DMS53 treated with DMSO at 0.1 percent for 48 hours (cell line): Measurements from ENCODE around the gene DIP2A.
"Not testable (repeated sequence)": the region's sequence is repeated elsewhere in the genome, so short reads cannot be mapped to it uniquely, and the experiment has no call there.

Experiments
- DNase-seq: peaks from one replicate; lab custom pipeline; 2025; ENCODE audit not compliant: unreplicated experiment; lab: John Stamatoyannopoulos, UW

Gene DIP2A

DNA sequence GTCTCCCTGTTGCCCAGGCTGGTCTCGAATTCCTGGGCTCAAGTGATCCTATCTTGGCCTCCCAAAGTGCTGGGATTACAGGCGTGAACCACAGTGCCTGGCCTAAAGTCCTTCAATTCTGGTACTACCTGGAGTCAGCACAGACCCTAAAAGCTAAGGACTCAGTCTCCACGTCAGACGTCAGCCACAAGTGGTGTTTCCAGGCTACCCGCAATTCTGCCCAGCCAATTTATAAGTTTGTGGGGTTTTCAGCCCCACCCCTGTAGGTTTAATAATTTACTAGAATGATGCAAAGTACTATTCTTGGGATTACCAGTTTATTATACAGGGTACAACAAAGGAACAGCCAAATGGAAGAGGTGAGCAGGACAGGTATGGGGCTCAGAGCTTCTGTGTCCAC is 10.6 kb upstream of the DIP2A start:
- no peak for DNase-seq

DNA sequence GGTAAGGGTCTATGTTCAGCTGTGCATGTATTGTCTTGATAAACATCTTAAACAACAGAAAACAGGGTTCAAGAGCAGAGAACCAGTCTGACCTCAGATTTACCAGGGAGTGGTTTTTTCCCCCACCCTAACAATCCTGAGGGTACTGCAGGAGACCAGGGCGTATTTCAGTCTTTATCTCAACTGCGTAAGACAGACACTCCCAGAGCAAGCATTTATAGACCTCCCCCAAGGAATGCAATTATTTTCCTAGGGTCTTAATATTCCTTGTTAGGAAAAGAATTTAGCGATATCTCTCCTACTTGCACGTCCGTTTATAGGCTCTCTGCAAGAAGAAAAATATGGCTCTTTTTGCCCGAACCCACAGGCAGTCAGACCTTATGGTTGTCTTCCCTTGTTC is 9.8 kb upstream of the DIP2A start:
- not testable (repeated sequence) for DNase-seq

DNA sequence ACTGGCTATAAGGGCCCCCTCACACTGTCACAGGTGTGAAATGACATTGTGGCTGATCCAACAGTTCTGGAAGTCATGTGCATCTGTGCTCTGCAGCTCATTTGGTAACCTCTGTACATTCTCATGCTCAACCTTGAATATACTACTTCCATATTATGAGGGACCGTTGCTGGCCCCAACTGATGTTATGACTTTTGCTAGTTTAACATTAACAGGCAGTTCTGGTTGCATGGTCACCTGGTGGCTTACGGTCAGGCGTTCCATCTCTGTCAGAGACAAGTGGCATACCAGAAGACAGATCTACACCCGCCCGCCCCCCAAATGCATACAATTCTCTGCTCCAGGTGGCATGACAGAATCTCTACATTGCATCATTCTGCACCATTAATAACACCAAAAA is 6.0 kb upstream of the DIP2A start:
- no peak for DNase-seq

DNA sequence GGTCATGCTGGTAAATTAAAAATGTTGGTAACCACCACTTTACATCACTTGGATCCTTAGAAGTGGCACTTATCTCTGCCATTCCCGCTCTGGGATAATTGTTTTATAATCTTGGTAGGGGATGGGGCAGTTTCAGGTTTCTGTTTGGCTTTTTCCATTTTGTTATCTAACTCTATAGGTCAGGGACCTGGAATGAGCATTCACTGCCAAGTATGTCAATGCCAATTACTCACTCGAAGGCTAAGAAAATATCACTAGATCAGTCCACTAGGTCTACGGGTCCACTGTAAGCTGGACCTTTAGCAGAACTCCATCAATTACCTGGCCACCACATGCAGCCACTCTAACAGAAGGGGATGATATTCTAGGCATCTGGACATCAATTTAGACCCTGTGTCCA is 4.5 kb upstream of the DIP2A start:
- no peak for DNase-seq

DNA sequence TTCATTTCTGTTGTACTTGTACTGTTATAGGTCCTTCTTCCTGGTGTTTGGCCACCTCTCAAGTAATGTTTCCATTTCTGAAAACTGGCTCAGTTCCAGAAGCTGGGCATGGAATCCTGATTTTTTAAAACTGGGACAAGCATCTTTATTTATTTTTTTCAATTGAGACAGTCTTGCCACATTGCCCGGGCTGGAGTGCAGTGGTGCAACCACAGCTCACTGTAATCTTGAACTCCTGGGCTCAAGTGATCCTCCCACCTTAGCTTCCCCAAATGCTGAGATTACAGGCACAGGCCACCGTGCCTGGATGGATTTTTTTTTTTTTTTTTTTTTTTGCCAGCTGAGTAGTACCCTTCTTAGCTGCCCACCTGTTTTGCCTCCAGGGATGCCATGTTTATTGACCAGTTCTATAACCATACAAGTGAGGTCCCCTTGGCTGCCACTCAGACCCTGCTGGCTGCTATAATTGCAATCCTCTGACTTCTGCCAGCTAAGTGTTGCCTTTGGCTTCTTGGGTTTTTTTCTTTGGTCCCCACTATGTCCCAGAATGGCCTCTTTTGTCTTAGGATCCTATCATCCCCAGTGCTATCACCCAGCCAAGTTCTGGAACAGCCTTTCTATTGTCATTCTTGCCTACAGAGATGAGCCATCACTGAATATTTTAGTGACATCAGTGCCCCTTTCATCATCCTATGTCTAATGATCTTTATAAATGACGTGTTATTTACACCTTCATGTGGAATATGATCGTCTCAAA is 3.9 kb upstream of the DIP2A start:
- no peak for DNase-seq

DNA sequence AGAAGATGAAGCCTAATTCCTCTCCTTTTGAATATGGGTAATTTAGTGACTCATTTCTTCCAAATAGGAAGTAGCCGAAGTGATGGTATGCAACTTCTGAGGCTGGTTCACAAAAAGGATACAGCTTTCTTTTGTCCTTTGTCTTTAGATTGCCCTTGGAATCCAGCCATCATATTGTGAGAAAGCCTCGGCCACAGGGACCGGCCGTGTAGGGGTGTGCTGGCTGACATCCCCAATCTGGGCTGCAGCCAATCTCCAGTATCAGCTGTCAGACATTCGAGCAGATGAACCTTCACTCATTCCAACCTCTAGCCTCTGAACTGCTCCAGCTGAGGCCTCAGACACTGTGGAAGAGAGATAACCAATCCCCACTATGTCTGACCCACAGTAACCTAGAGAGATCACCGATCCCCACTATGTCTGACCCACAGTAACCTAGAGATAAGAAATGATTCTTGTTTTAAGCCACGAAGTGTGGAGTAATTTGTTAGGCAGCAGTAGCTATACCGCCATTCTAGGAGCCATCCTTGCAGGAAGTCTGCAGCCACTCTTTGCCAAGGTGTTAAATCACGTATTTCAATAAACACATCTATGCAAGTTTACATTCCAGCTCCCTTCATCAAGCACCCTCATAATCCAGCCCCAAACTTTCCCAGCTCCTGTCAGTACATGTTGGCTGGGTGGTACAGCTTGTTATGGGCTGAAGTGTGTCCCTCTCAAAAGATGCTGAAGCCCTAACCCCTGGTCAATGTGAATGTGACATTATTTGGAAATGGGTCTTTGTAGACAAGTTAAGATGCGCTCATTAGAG is 2.9 kb upstream of the DIP2A start:
- no peak for DNase-seq

DNA sequence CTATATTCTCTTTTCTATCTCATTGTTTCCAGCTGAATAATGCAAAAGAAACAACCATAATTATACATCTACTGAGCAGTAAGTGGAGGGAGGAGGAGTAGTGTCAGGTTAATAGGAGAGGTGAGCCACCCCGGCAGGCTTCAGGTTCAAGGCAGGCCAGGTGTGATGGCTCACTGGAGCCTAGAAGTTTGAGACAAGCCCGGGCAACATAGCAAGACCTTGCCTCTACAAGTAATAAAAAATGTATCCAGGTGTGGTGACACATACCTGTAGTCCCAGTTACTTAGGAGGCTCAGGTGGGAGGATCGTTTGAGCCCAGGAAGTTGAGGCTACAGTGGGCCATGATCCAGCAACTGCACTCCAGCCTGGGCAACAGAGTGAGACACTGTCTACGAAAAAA is 1.9 kb upstream of the DIP2A start:
- no peak for DNase-seq

DNA sequence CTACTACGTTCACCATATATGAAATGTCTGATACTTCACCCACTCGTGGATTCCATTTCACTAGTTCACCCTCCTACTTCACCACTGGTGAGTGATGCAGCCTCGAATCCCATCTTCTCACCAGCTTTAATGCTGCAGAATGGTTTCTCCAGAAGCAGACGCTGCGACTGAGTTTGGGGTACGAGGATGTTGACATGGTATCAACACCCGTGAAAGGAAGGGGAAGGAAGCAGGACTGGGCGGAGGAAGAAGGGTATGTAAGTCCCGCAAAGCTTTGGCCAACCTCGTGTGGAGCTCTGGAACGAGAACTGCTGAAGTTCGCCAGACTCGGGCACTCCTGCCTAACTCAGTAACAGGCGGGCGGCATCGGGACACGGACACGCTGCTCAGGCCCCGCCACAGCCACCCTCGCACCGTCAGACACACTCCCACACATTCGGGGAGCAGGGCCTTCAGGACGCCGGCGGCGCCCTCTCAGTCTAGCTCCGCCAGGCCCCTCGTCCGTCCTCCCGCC is 833 bp upstream of the DIP2A start:
- DNase-seq: no peak

DNA sequence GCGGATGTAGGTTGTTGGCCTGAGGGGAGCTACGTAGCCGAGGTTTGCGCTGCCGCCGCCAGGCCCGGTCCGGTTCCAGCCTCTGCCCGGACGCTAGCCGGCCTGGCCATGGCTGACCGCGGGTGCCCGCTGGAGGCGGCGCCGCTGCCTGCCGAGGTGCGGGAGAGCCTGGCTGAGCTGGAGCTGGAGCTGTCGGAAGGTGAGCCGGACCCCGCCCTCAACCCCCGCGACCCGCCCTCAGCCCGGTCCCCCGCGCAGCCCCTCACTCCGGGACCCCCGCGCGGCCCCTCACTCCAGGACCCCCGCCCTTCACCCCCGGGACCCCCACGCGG is 299 bp downstream of the DIP2A start:
- no peak for DNase-seq

DNA sequence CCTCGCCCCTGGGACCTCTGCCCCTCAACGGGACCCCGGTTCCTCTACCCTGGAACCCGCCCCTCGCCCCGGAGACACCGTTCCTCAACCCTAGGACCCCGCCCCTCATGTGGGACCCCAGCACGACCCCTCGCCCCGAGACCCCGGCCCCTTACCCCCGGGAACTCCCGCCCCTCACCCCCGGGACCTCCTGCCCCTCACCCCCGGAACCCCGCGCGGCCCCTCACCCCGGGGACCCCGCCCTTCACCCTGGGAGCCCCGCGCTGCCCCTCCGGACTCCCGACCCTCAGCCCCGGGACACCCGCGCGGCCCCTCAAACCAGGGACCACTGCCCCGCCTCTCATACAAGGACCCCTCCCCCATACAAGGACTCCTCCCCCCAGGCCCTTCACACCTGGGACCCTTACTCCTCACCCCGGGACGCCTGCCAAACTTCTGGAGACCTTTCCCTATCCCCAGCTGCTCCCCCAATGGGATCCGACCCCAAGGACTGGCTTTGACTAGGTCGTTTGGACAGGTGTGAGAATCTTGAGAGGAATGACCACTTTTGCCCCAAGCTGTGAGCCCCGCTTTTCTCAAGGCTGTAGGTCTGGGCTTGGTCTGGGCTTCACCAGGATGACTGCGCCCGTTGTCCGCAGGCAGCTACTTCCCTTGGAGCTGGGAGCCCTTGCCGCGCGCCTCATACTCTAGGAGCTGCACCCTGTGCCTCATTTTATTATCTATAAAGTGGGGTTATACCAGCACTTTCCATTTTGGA is 843 bp downstream of the DIP2A start:
- DNase-seq: no peak

DNA sequence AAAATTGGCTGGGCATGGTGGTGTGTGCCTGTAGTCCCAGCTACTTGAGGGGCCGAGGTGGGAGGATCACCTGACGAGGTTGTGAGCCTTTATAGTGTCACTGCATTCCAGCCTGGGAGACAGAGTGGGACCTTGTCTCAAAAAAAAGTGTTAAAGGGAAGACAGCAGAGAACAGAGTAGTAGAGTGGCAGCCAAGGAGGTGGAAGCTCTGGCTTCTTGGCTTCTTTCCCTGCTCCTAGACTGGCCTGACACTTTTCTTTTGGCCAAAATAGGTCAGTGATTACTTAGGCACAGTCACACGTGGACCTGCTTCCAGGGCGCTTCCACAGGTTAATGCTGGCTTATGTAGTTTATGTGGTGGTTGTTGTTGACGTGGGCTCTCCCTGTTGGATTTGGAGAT is 3.2 kb downstream of the DIP2A start:
- DNase-seq: no peak

DNA sequence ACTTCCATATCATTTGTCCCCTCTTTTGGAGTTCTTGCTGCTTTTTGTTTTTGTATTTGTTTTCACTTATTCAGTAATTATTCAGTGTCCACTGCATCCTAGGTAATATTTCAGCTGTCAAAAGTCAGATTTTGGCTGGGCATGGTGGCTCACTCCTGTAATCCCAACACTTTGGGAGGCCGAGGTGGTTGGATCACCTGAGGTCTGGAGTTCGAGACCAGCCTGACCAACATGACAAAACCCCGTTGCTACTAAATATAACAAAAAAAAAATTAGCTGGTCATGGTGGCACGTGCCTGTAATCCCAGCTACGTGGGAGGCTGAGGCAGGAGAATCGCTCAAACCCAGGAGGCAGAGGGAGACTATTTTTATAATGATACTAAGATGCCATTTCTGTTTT is 6.5 kb downstream of the DIP2A start:
- not testable (repeated sequence) for DNase-seq

DNA sequence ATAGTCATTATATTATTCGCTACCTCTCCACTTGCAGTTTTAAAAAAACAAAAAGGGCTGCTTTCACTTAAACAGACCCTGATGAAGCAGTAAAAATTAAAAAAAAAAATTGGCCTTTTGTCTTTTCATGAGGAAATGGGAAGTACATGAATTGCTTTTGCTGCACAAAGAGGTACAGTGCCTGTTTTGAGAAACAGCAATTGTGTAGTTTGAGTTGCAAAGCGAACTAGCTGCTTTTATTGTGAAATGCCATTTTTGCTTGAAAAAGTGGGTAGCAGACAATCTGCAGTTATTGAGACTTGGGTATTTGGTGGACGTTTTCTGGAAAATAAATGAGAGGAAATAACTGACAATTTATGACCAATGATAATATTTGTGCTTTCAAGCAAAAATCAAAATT is 7.0 kb downstream of the DIP2A start:
- no peak for DNase-seq

DNA sequence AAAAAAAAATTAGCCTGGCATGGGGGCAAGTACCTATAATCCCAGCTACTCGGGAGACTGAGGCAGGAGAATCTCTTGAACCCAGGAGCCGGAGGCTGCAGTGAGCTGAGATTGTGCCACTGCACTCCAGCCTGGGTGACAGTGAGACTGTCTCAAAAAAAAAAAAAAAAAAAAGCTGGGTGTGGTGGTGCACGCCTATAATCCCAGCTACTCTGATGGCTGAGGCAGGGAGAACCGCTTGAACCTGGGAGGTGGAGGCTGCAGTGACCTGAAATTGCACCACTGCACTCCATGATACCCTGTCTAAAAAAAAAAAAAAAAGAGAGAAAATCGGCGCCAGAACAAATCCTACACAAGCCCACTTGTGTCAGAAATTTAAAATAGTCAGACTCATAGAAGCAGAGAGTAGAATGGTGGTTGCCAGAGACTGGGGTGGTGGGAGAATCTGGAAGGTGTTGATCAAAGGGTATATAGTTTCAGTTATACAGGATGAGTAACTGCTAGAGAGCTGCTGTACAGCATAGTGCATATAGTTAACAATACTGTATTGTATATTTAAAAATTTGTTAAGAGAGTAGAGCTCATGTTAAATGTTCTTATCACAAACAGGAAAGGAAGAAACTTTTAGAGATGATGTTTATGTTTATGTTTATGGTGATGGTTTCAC is 9.6 kb downstream of the DIP2A start:
- no peak for DNase-seq

DNA sequence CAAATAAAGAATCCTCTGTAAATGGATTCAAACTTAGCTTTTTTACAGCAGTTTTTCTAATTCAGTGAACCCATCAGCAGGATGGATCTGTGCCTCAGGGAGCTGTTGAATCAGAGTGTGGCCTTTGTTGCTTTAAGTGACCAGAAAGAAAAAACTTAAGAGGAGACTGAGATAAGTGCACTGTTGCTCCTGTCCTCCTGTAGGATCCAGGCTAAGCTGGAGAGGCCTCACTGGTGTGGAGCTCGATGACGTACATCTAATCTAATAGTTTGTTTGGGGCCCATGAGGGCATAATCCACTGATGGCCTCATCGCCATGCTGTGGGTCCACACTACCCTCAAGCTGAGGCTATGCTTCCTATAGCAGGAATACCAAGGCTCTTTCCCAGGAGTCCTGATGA is 10.6 kb downstream of the DIP2A start:
- DNase-seq: no peak

DNA sequence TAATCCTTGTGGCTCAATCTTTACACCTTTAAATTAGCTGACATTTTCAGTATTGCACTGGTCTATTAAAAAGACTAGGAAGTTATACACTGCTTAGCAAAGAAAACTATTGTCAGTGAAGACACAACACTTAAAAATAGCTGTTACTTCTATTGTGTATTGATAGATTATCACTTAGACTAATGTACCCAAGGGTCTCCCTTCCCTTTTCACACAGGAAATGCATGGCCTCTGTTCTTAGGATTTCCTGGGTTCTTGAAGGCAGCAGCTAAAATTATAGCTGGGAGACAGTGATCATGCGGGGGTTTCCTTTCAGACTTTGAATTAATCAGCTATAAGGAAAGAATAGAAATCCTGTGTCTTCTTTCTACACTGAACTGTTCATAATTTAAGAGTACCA is 12.8 kb downstream of the DIP2A start:
- no peak for DNase-seq

DNA sequence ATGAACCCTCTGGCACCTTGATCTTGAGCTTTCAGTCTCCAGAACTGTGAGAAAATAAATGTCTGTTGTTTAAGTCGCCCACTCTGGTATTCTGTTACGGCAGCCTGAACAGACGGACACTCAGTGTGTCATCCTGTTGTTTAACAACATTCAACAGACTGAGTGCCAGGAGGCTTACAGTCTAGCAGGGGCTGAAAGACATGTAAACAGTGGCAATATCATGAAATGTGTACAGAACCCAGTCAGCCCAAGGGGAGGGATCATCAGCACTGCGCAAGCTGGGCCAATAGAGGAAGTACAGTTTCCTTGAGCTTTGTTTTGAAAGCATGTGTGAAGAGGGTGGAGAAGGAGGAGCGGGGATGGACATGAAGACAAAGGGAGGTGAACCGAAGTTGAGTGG is 13.6 kb downstream of the DIP2A start:
- DNase-seq: no peak

DNA sequence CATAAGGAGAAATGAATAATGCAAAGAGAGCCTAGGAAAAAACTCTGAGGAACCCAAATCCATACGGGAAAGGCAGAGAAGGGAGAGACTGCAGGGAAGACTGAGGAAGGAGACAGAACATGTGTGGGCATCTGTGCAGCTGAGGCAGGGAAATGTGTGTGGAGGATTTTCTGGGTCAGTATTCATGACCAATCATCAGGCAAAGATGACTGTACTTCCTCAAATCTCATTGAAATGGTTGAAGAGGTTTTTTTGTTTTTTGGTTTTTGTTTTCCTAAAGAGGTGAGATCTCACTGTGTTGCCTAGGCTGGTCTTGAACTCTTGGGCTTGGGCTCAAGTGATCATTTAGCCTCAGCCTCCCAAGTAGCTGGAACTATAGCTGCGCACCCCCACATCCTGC is 15.7 kb downstream of the DIP2A start:
- no peak for DNase-seq

DNA sequence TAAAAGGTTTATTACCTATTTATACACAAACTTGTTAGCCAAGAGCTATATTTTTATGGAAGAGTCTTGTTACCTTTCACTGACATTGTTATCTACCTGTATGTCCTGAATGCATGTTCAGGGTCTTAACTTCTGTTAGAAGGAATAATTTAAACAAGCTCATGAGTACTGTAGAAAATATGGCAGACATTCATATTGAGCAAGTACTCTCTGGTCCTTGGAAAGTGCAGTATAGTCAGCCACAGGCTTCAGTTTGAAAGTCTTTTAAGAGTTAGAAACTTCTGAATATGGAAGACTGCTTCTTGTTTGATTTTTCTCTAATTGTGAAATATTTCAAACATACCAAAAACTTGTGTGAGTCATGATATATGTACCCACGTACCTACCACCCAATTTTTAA is 16.6 kb downstream of the DIP2A start:
- no peak for DNase-seq

DNA sequence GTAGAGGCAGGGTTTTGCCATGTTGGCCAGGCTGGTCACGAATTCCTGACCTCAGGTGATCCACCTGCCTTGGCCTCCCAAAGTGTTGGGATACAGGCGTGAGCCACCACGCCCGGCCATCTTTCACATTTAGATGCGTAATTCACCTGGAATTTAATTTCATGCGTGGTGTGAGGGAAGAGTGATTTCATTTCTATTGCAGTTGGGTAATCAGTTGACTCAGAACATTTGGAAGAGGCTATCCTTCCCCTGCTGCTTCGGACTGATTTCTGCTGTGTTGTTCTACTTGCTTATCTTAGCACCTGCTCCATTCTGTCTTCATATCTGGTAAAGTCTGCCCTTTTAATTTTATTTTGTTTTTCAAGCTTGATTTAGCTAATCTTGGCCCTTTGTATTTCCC is 19.1 kb downstream of the DIP2A start:
- no peak for DNase-seq

DNA sequence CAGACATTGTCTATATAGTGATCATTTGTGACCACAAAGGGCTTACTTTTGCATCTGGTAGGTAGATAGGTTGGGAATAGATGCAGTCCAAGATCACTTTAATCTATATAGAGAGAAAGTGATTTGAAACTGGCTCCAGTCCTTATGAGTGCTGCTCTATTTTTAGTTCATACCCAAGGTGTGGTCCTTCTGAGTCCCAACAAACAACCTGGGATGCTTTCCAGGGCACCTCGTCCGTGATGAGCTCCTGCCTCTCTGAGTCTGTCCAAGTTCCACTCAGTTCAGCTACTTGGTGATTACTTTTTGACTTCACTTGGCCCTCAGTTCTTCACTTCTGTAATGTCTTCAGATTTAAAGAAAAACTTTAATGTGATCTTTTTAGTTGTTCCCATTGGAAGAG is 20.2 kb downstream of the DIP2A start:
- no peak for DNase-seq
